Limb (tissue), 2 donors: Measurements from ENCODE around the gene NUTM2G.
"Not testable (repeated sequence)": the region's sequence is repeated elsewhere in the genome, so short reads cannot be mapped to it uniquely, and the experiment has no call there.

Experiments
- DNase-seq, 2 donors: peaks; one replicate each; pipeline ENCODE4 v3.0.0-alpha.2; 2016; ENCODE audit errors: extremely low spot score in 2 of 2

NUTM2G gene

GRCh38 chr9:96928543-96928942 lies at the start of gene NUTM2G:
Gene NUTM2G, plus strand, starts transcription at chr9:96928843. Its CDS starts 182 bp downstream, at chr9:96929025.
- not testable (repeated sequence) for DNase-seq

- no peak for DNase-seq
Measured at GRCh38 chr9:96883922-96884321, 44.7 kb upstream of the NUTM2G start.

- no peak for DNase-seq
Measured at GRCh38 chr9:96884443-96884842, 44.2 kb upstream of the NUTM2G start.

GRCh38 chr9:96885424-96885823 lies 43.2 kb upstream of the NUTM2G start:
- no peak for DNase-seq

- DNase-seq: no peak
Measured at GRCh38 chr9:96888591-96888990, 40.1 kb upstream of the NUTM2G start.

GRCh38 chr9:96892131-96892530 lies 36.5 kb upstream of the NUTM2G start:
- DNase-seq: no peak

GRCh38 chr9:96900010-96900409 lies 28.6 kb upstream of the NUTM2G start:
- DNase-seq: not testable (repeated sequence)

- not testable (repeated sequence) for DNase-seq
Measured at GRCh38 chr9:96904947-96905722, 23.5 kb upstream of the NUTM2G start.

- not testable (repeated sequence) for DNase-seq
Measured at GRCh38 chr9:96908479-96908878, 20.2 kb upstream of the NUTM2G start.

GRCh38 chr9:96915539-96915938 lies 13.1 kb upstream of the NUTM2G start:
- DNase-seq: not testable (repeated sequence)

GRCh38 chr9:96916531-96916930 lies 12.1 kb upstream of the NUTM2G start:
- not testable (repeated sequence) for DNase-seq

GRCh38 chr9:96918550-96918949 lies 10.1 kb upstream of the NUTM2G start:
- DNase-seq: not testable (repeated sequence)

- DNase-seq: not testable (repeated sequence)
Measured at GRCh38 chr9:96920803-96921202, 7.8 kb upstream of the NUTM2G start.

- DNase-seq: not testable (repeated sequence)
Measured at GRCh38 chr9:96925587-96925986, 3.1 kb upstream of the NUTM2G start.

- DNase-seq: not testable (repeated sequence)
Measured at GRCh38 chr9:96931665-96932064, 3.0 kb downstream of the NUTM2G start.

- DNase-seq: not testable (repeated sequence)
Measured at GRCh38 chr9:96934097-96934496, 5.5 kb downstream of the NUTM2G start.

- not testable (repeated sequence) for DNase-seq
Measured at GRCh38 chr9:96934706-96935105, 6.1 kb downstream of the NUTM2G start.

GRCh38 chr9:96935401-96935800 lies 6.8 kb downstream of the NUTM2G start:
- DNase-seq: not testable (repeated sequence)

GRCh38 chr9:96937442-96937841 lies 8.8 kb downstream of the NUTM2G start:
- DNase-seq: not testable (repeated sequence)

- not testable (repeated sequence) for DNase-seq
Measured at GRCh38 chr9:96938957-96939665, 10.5 kb downstream of the NUTM2G start.

- DNase-seq: not testable (repeated sequence)
Measured at GRCh38 chr9:96940982-96941381, 12.3 kb downstream of the NUTM2G start.

- not testable (repeated sequence) for DNase-seq
Measured at GRCh38 chr9:96941628-96942027, 13.0 kb downstream of the NUTM2G start.
